ENCODE results near the gene NFIB. TPM values are rescaled to one million over a fixed set of nuclear protein-coding genes. Genes with fewer than 3 reads are reported as not detected.

The NFIB gene
- polyA plus RNA-seq, 1 of the 3 experiments (the other 2 are of a cell fraction): 9.2 TPM

DNA sequence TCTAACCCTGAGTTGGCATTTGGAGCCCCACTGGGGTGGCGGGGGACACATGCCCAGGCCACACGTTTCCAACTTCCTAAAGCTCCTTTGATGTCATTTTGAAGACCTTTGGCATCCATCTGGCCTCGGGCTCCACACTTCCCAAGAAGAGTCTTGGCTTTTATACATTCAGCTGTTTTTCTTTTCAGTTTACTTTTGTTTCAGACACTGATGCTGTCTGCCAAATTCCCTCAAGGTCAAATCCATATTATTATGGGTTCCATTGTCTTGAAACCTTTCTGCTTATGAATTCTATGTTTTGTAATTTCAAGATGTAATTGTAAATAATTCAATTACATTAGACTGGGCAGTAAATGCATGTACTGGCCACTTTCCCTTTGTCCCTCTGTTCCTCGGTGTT is 23.7 kb upstream of the NFIB start:
- H3K27ac ChIP-seq (ENCODE audit: low read depth in 2 of 2, low read length in 1 of 2): no peak overlapping the region; a peak in 1 of 4 replicates
- no peaks in the 10 kb centered on the region for H3K79me2 ChIP-seq (ENCODE audit: insufficient read depth)
- H3K9me2 ChIP-seq: no peaks in the 10 kb centered on the region
- no peak overlapping the region for H3K9ac ChIP-seq
- H3K27me3 ChIP-seq (ENCODE audit: insufficient read depth): no peaks in the 10 kb centered on the region
- no peak for TF ChIP-seq REST (IDR thresholded peaks at IDR 0.05; ENCODE audit: low read depth, low read length)
- no peak for TF ChIP-seq CHD2 (IDR thresholded peaks at IDR 0.05; ENCODE audit: low read length, partially characterized antibody)
- no peak for TF ChIP-seq YY1 (IDR thresholded peaks at IDR 0.05; ENCODE audit: low read depth)
- no peak for TF ChIP-seq FOSL2 (IDR thresholded peaks at IDR 0.05; ENCODE audit: borderline replicate concordance, low read depth)
- no peak for TF ChIP-seq SIN3A (IDR thresholded peaks at IDR 0.05; ENCODE audit: borderline replicate concordance, low read depth, low read length)
- no peak for TF ChIP-seq NRF1 (IDR thresholded peaks at IDR 0.05; ENCODE audit: low read depth, low read length)
- no peak for TF ChIP-seq RXRA (IDR thresholded peaks at IDR 0.05; ENCODE audit: borderline replicate concordance, low read depth)
- TF ChIP-seq, protein P1, sequence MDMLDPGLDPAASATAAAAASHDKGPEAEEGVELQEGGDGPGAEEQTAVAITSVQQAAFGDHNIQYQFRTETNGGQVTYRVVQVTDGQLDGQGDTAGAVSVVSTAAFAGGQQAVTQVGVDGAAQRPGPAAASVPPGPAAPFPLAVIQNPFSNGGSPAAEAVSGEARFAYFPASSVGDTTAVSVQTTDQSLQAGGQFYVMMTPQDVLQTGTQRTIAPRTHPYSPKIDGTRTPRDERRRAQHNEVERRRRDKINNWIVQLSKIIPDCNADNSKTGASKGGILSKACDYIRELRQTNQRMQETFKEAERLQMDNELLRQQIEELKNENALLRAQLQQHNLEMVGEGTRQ (IDR thresholded peaks at IDR 0.05; ENCODE audit: borderline replicate concordance, low read depth, low read length): no peak
- no peak for TF ChIP-seq TAF1 (IDR thresholded peaks at IDR 0.05; ENCODE audit: borderline replicate concordance, low read depth, low read length)
- no peak for TF ChIP-seq NFIC (IDR thresholded peaks at IDR 0.05; ENCODE audit: borderline replicate concordance)
- TF ChIP-seq POLR2AphosphoS5 (IDR thresholded peaks at IDR 0.05; ENCODE audit: low read depth, low read length): no peak
- no peak for TF ChIP-seq GATA2 (CRISPR knock-in tag; IDR thresholded peaks at IDR 0.05)
- no peak for TF ChIP-seq JUND (IDR thresholded peaks at IDR 0.05)
- TF ChIP-seq, protein P2, sequence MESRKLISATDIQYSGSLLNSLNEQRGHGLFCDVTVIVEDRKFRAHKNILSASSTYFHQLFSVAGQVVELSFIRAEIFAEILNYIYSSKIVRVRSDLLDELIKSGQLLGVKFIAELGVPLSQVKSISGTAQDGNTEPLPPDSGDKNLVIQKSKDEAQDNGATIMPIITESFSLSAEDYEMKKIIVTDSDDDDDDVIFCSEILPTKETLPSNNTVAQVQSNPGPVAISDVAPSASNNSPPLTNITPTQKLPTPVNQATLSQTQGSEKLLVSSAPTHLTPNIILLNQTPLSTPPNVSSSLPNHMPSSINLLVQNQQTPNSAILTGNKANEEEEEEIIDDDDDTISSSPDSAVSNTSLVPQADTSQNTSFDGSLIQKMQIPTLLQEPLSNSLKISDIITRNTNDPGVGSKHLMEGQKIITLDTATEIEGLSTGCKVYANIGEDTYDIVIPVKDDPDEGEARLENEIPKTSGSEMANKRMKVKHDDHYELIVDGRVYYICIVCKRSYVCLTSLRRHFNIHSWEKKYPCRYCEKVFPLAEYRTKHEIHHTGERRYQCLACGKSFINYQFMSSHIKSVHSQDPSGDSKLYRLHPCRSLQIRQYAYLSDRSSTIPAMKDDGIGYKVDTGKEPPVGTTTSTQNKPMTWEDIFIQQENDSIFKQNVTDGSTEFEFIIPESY (IDR thresholded peaks at IDR 0.05; ENCODE audit: borderline replicate concordance, low read depth): no peak
- no peak overlapping the region for H2AFZ ChIP-seq (ENCODE audit: low read depth)
- 58% methylated on average over 4 of the region's 4 CpGs for WGBS (ENCODE audit: low lambda C conversion rate)
- H3K36me3 ChIP-seq (replicated peaks in 1 of 2; ENCODE audit: control insufficient read depth in 1 of 2, insufficient read depth in 2 of 2, low read length in 1 of 2): no peaks in the 10 kb centered on the region
- ChIA-PET POLR2A (no interaction called here), CTCF (no interaction called here)
- no peak for DNase-seq
- no peaks in the 10 kb centered on the region for H3F3A ChIP-seq (replicated peaks; ENCODE audit: insufficient read depth)
- H4K20me1 ChIP-seq (ENCODE audit: insufficient read depth): no peaks in the 10 kb centered on the region
- no peaks in the 10 kb centered on the region for H3K9me3 ChIP-seq
- H3K4me2 ChIP-seq: no peak overlapping the region
- H3K4me3 ChIP-seq (ENCODE audit: low read depth in 2 of 2, low read length in 1 of 2): no peak overlapping the region
- H3K4me1 ChIP-seq (ENCODE audit: control insufficient read depth in 1 of 2, insufficient read depth in 2 of 2, low read depth in 1 of 2, low read length in 1 of 2): no peaks in the 10 kb centered on the region

All from SK-N-SH (cell line).